ENCODE data around the gene EGFLAM. TPM values are rescaled to one million over a fixed set of nuclear protein-coding genes. Genes with fewer than 3 reads are reported as not detected.

EGFLAM gene
- total RNA-seq, 1 experiment from 2014 or later = 1.1 TPM

- Mint-ChIP-seq H3K4me1 (peaks cover 9% of the 10 kb centered on the region), H3K36me3 (no peaks in the 10 kb centered on the region), H3K27ac (no peak overlapping the region; the same call in 1 of the 2 replicates), H3K4me3 (no peak overlapping the region), H3K27me3 (ENCODE audit: low read depth) (no peaks in the 10 kb centered on the region), H3K9me3 (no peaks in the 10 kb centered on the region)
- POLR2A ChIA-PET = no interaction called here
- ATAC-seq = no peak
- CTCF ChIA-PET = interaction anchor here (1.6 kb wide), 1 partner anchor 332 kb away, joined by 4 read pairs; no protein-coding TSS in a partner anchor
- DNase-seq (ENCODE audit: low spot score) = no peak
- TF ChIP-seq, protein P1, sequence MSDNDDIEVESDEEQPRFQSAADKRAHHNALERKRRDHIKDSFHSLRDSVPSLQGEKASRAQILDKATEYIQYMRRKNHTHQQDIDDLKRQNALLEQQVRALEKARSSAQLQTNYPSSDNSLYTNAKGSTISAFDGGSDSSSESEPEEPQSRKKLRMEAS (CRISPR knock-in tag; IDR thresholded peaks at IDR 0.05) = no peak
- TF ChIP-seq, protein P2, sequence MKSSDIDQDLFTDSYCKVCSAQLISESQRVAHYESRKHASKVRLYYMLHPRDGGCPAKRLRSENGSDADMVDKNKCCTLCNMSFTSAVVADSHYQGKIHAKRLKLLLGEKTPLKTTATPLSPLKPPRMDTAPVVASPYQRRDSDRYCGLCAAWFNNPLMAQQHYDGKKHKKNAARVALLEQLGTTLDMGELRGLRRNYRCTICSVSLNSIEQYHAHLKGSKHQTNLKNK (CRISPR knock-in tag; IDR thresholded peaks at IDR 0.05) = no peak
- no peak for TF ChIP-seq SP1 (CRISPR knock-in tag; conservative IDR thresholded peaks at IDR 0.05)
- TF ChIP-seq, protein P3, sequence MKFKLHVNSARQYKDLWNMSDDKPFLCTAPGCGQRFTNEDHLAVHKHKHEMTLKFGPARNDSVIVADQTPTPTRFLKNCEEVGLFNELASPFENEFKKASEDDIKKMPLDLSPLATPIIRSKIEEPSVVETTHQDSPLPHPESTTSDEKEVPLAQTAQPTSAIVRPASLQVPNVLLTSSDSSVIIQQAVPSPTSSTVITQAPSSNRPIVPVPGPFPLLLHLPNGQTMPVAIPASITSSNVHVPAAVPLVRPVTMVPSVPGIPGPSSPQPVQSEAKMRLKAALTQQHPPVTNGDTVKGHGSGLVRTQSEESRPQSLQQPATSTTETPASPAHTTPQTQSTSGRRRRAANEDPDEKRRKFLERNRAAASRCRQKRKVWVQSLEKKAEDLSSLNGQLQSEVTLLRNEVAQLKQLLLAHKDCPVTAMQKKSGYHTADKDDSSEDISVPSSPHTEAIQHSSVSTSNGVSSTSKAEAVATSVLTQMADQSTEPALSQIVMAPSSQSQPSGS (CRISPR knock-in tag; IDR thresholded peaks at IDR 0.05; ENCODE audit: borderline replicate concordance, low read depth) = no peak
- no peak for TF ChIP-seq MYBL2 (CRISPR knock-in tag; IDR thresholded peaks at IDR 0.05)
- TF ChIP-seq, protein P4, sequence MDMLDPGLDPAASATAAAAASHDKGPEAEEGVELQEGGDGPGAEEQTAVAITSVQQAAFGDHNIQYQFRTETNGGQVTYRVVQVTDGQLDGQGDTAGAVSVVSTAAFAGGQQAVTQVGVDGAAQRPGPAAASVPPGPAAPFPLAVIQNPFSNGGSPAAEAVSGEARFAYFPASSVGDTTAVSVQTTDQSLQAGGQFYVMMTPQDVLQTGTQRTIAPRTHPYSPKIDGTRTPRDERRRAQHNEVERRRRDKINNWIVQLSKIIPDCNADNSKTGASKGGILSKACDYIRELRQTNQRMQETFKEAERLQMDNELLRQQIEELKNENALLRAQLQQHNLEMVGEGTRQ (CRISPR knock-in tag; IDR thresholded peaks at IDR 0.05) = no peak
- TF ChIP-seq GABPB1 (CRISPR knock-in tag; IDR thresholded peaks at IDR 0.05) = no peak
- TF ChIP-seq CTCF (IDR thresholded peaks at IDR 0.05) = no peak
- TF ChIP-seq, protein P5, sequence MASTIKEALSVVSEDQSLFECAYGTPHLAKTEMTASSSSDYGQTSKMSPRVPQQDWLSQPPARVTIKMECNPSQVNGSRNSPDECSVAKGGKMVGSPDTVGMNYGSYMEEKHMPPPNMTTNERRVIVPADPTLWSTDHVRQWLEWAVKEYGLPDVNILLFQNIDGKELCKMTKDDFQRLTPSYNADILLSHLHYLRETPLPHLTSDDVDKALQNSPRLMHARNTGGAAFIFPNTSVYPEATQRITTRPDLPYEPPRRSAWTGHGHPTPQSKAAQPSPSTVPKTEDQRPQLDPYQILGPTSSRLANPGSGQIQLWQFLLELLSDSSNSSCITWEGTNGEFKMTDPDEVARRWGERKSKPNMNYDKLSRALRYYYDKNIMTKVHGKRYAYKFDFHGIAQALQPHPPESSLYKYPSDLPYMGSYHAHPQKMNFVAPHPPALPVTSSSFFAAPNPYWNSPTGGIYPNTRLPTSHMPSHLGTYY (CRISPR knock-in tag; IDR thresholded peaks at IDR 0.05) = no peak
- no peak for TF ChIP-seq FOXP1 (CRISPR knock-in tag; IDR thresholded peaks at IDR 0.05; ENCODE audit: borderline replicate concordance)
- TF ChIP-seq ZNF396 (CRISPR knock-in tag; IDR thresholded peaks at IDR 0.05; ENCODE audit: borderline replicate concordance) = no peak
- TF ChIP-seq PRDM15 (CRISPR knock-in tag; IDR thresholded peaks at IDR 0.05) = no peak
- TF ChIP-seq ZNF121 (CRISPR knock-in tag; IDR thresholded peaks at IDR 0.05) = no peak
- TF ChIP-seq, protein P6, sequence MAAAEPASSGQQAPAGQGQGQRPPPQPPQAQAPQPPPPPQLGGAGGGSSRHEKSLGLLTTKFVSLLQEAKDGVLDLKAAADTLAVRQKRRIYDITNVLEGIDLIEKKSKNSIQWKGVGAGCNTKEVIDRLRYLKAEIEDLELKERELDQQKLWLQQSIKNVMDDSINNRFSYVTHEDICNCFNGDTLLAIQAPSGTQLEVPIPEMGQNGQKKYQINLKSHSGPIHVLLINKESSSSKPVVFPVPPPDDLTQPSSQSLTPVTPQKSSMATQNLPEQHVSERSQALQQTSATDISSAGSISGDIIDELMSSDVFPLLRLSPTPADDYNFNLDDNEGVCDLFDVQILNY (CRISPR knock-in tag; IDR thresholded peaks at IDR 0.05) = no peak
These were observed 219.8 kb downstream of the EGFLAM start for GRCh38 chr5:38478166-38478565.
